Suprapubic skin (tissue), 3 donors: ENCODE measurements around the gene CDK19.

Source experiments
- CTCF ChIP-seq, 2 donors: fragments of 200-600 bp in 1 of 2; fragments of 450-650 bp in 1 of 2; sonication (generic) in 1 of 2; IDR thresholded peaks; one replicate each; pipeline ENCODE4 v1.5.1; 2016 to 2019; ENCODE audit warnings: antibody characterized with exemption in 2 of 2, mild to moderate bottlenecking in 1 of 2, moderate library complexity in 1 of 2
- POLR2A ChIP-seq, 2 donors: fragments of 450-650 bp; IDR thresholded peaks; one replicate each; pipeline ENCODE4 v1.6.1; 2017; ENCODE audit warnings: antibody characterized with exemption in 2 of 2, mild to moderate bottlenecking in 2 of 2, moderate library complexity in 2 of 2

GRCh38 chr6:110786696-110787095 lies 28.6 kb downstream of the CDK19 start:
- TF ChIP-seq CTCF (IDR thresholded peaks at IDR 0.05) (no peak), POLR2A (IDR thresholded peaks at IDR 0.05) (no peak)
